Stimulated activated CD8-positive, alpha-beta memory T cell treated with anti-CD3 and anti-CD28 coated beads, Interleukin-12 subunit alpha, Interleukin-12 subunit beta, amount 100 ng/mL, for 24 hours (primary cell): Measurements from ENCODE around the gene IL17D.
"Not testable (repeated sequence)": the region's sequence is repeated elsewhere in the genome, so short reads cannot be mapped to it uniquely, and the experiment has no call there.

Source experiments
- DNase-seq: peaks from one replicate; pipeline ENCODE4 v3.0.0-alpha.2; 2020; ENCODE audit errors: extremely low read depth

IL17D gene

DNA sequence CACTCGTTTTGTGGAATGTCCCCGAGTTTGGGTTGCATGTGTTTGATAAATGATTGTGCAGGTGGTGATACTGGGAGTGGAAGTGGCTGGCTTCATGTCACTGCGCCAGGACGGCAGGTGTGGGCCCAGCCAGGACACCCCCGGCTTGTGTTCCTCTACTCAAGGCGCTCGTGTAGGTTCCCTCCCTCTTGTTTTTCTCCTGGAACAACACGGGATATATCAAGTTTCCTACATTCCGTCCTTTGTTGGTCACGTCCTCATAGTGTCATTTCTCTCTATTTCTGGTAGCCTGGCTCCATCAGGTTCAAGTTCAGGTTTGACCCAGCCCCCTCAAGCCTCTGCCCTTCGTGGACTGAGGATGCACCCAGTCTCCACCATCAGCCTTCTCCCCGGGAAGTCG lies 16.3 kb downstream of the IL17D start:
- DNase-seq = no peak

DNA sequence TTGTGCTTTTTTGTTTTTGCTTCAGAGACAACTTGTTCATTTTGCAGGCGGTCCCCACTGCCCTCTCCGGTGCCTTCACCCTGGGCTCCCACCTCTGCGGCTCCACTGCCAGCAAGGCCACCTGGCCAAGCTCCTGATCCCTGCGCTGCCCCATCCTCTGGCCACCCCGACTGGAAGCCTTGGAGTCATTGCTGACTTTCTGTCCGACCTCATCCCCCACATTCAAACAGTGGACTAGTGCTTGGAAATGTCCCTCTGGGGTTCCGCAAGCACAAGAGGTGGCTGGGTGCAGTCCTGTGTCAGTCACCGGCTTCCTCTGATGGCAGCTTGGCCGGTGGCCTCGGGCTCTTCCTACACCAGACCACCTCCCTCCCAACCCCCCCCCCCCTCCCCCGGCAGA lies 17.0 kb downstream of the IL17D start:
- no peak for DNase-seq

DNA sequence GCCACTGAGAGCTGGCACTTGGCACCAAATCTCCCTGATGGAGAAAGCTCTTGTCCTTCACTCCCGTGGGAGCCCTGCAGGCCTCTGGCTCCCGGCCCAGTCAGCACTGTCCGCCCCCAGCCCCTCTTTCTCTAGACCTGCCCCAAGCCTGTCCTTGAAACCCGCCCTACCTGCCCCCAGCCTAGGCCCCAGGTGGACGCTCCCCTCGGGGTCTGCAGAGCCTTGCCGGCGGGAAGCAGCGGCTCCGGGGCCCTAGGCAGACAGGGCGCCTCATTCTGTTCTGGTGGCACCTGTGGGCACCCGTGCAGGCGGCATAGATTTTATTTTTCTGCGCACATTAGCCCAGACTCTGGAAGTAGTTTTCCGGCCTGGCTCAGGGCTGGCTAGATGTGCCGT lies 17.6 kb downstream of the IL17D start:
- no peak for DNase-seq

DNA sequence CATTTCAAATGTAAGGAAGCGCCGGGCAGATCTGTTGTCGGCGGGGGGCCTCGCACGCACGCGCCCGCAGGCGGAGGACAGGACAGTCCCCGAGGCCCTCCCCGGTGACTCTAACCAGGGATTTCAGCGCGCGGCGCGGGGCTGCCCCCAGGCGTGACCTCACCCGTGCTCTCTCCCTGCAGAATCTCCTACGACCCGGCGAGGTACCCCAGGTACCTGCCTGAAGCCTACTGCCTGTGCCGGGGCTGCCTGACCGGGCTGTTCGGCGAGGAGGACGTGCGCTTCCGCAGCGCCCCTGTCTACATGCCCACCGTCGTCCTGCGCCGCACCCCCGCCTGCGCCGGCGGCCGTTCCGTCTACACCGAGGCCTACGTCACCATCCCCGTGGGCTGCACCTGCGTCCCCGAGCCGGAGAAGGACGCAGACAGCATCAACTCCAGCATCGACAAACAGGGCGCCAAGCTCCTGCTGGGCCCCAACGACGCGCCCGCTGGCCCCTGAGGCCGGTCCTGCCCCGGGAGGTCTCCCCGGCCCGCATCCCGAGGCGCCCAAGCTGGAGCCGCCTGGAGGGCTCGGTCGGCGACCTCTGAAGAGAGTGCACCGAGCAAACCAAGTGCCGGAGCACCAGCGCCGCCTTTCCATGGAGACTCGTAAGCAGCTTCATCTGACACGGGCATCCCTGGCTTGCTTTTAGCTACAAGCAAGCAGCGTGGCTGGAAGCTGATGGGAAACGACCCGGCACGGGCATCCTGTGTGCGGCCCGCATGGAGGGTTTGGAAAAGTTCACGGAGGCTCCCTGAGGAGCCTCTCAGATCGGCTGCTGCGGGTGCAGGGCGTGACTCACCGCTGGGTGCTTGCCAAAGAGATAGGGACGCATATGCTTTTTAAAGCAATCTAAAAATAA lies 18.2 kb downstream of the IL17D start:
- no peak for DNase-seq

DNA sequence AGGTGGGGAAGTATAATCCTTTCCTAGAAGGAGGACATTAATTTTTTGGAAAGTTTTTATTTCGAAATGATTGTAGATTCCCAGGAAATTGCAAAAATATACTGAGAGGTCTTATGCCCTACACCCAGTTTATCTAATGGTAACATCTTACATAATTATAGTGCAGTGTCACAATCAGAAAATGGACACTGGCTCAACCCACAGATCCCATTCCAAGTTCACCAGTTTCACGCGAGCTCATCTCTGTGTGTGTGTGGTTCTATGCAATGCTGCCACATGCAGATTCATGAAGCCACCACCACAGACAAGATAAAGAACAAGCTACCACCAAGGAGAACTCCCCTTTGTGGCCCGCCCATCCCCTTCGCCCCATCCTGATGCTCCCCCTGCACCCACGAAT lies 24.4 kb downstream of the IL17D start:
- no peak for DNase-seq

DNA sequence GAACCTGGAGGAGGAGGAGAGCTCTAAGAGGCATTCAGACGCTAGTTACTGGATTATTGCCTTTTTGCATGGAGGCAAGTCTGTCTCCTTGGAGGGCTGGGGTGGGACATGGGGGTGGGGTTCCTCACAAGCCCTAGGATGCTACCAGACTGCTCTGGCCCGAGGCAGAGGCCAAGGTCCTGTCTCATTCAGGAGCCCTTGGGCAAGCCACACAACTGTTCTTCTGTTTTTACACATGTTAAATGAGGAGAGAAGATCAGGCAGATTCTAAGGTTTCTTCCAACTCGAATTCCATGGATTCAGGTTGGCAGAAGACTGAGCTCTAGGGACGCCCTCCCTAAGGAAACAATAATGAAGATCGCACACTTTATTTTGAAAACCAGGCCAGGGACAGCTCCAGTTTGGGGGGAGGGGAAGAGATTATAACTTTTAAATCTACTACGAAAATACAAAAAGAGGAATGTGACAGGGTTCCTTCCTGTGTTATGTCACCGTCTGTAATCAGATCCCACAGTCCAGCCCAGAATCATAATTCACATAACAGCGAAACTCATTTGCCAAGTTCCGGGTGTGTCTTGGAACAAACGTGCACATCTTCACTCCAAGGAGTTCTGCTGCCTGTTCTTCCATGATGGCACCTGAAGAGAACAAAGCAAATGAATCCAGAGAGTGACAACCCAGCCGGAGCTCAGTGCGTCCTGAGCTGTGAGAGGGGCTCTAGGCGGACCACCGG lies 25.2 kb downstream of the IL17D start:
- DNase-seq = no peak

DNA sequence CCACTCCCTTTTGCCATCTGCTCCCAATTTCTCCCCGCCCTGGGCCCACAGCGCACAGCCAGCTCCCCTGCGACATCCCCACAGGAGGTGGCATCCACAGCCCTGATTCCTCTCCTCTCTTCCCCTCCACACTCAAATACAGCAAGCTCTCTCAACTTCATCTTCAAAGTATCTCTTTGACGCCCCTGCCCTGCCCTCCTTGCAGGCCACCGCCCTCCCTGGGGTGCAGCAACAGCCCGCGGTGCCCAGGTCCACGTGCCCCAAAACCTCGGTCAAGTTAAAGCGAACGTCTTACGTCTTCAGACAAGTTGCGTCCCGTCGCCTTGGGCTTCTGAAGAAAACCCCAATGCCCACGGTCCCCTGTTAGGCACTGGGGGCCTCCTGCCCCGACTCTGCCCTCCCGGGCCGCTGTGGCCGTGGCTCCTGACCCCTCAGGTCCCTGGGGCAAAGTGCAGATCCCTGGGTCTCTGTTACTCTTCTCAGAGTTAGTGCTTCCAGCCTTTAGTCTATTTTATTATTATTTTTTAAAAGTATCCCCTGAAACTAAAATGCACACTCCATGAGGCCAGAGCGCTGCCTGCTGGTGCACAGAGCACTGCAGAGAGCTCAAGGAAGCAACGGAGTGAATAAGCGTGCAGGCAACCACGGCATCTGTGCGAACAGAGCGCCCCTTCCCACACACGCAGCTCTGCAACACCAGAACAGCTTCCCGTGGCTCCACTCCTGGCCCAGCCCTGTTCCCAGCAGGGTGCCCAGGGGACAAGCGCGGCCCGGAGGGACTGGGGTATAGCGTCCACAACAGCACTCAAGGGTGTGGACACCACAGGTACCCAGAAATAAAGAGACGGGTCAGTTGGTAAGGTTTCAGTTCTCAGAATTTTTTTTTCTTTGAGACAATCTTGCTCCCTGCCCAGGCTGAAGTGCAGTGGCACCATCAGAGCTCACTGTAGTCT lies 26.4 kb downstream of the IL17D start:
- DNase-seq = no peak

DNA sequence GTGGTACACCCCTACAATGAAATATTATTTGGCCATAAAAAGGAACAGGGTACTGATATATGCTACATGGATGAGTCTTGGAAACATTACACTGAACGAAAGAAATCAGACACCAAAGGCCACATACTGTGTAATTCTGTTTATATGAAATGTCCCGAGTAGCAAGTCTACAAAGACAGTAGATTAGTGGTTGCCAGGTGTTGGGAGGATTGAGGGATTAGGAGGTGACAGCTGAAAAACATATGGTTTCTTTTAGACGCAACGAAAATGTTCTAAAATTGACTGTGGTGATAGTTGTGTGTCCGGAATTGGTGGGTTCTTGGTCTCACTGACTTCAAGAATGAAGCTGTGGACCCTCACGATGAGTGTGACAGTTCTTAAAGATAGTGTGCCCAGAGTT lies 35.1 kb downstream of the IL17D start:
- DNase-seq = no peak

DNA sequence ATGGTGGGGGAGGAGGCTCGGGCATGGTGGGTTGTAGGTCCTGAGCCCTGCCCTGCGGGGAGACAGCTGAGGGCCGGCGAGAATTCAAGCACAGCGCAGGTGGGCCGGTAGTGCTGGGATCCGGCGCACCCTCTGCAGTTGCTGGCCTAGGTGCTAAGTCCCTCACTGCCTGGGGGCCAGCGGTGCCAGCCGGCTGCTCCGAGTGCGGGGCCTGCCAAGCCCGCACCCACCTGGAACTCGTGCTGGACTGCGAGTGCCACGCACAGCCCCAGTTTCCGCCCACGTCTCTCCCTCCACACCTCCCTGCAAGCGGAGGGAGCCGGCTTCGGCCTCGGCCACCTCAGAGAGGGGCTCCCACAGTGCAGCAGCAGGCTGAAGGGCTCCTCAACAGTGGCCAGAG lies 36.5 kb downstream of the IL17D start:
- DNase-seq = no peak

DNA sequence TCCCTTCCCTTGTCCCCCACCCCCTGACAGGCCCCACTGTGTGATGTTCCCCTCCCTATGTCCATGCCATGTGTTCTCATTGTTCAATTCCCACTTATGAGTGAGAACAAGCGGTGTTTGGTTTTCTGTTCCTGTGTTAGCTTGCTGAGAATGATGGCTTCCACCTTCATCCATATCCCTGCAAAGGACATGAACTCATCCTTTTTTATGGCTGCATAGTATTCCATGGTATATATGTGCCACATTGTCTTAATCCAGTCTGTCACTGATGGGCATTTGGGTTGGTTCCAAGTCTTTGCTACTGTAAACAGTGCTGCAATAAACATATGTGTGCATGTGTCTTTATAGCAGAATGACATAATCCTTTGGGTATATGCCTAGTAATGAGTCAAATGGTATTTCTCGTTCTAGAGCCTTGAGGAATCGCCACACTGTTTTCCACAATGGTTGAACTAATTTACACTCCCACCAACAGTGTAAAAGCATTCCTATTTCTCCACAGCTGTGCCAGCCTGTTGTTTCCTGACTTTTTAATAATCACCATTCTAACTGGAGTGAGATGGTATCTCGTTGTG lies 40.4 kb downstream of the IL17D start:
- DNase-seq = not testable (repeated sequence)

DNA sequence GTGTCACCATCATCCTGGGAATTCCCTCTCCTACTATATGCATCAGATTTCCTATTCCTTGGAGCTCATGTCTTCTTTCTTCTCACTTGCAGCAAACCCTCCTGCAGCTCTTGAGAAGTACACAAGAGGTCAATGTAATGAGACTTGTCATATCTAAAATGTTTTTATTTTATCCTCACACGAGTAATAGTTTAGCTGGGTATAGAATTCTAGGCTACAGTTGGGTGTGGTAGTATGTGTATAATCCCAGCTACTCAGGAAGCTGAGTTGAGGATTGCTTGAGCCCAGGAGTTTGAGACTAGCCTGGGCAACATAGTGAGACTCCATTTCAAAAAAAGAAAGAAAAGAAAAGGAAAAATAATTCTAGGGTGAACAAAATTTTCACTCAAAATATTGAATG lies 45.9 kb downstream of the IL17D start:
- no peak for DNase-seq

DNA sequence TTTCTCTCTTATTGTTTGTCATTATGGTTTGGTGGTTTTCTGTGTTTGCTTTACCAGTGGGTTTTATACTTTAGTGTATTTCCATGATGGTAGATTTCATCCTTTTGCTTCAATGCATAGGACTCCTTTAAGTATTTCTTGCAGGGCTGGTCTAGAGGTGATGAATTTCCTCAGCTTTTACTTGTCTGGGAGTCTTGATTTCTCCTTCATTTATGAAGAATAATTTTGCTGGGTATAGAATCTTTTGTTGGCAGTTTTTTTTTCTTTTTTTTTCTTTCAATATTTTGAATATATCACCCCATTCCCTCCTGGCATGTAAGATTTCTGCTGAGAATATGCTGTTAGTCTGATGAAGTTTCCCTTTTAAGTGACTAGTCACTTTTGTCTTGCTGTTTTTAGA lies 50.5 kb downstream of the IL17D start:
- no peak for DNase-seq

DNA sequence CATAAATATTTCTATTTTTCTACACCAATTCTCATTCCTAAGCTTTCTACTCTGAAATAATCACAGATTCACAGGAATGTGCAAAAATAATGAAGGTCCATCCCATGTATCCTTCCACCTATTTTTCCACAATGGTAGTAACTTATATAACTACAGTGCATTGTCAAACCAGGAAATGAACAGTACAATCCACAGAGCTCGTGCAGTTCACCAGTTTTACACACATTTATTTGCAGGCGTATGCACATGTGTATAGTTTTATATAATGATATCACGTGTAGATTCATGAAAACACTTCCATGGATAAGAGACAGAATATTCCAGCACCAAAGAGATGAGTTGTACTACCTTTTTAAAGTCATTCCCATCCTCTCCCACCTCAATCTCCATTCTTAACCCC lies 57.4 kb downstream of the IL17D start:
- DNase-seq = no peak

DNA sequence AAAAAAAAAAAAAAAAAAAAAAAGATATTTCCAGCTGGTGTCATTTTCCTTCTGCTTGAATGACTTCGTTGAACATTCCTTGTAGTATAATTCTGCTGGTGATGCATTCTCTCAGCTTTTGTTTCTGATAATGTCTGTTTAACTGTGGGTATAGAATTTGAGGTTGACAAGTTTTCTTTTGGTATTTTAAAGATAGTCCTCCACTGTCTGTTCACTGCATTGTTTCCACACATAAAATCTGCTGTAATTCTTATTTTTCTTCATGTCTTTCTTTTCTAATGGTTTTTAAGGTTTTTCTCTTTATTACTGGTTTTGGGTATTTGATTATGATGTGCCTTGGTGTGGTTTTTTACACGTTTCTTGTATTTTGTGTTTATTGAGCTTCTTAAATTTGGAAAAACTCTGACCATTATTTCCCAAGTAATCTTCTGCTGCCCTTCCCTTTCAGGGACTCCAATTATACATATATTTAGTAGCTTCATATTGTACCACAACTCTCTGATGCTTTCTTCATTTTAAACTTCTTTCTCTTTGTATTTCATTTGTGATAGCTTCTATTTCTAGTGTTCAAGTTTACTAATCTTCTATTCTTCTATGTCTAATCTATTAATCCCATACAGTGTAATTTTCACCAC lies 63.9 kb downstream of the IL17D start:
- DNase-seq = no peak

DNA sequence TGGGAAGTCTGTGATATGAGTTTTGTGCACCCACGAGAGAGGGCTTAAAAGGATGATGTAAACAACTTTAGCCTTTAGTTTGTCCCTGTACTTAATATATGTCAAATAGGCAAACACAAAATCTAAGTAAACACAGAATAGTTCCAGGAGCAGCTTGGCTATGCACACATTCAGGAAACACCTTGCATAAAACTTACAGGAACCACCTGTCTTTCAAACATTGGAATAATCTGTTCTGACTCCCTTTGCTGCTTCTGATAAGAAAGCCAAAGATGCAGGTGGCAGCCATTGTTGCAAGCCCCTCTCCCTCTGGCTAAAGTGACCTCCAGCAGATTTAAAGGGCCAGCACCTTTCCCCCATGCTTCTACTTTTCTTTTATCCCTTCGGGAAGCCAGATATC lies 65.6 kb downstream of the IL17D start:
- no peak for DNase-seq

DNA sequence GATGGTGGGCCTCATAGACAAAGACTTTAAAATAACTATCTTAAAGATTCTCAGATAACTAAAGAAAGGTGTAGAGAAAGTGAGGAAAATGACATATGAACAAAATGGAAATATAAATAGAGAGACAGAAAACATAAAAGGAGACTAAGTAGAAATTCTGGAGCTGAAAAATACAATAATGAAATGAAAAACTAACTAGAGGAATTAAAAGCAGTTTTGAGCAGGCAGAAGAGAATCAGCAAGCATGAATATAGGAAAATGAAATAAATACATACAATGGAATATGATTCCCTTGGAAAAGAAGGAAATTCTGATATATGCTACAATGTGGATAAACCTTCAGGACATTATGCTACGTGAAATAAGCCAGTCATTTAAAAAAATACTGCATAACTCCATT lies 66.3 kb downstream of the IL17D start:
- no peak for DNase-seq
